ENCODE data around the gene ATP10A. TPM values are rescaled to one million over a fixed set of nuclear protein-coding genes. Genes with fewer than 3 reads are reported as not detected.

Gene ATP10A
- total and polyA plus RNA-seq, 8 donors: 1.5 to 15.2 (median 3.2) TPM

DNA sequence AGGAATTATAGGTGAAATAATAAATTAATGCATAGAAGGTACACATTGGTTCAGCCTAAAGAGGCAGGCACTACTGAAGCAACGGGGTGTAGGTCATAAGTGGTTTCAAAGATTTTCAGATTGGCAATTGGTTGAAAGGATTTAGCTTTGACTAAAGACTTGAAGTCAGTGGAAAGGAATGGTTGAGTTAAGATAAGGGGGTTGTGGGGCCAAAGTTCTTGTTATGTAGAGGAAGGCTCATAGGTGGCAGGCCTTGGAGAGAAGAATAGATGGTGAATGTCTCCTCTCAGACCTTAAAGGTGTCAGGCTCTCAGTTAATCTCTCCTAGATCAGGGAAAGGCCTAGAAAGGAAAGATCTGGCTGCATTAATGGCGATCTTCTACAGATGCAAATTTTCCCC, 209.8 kb downstream of the ATP10A start:
- no peak overlapping the region for H3K27ac ChIP-seq
- H3K27me3 ChIP-seq: no peaks in the 10 kb centered on the region
- WGBS, 5 donors: 54 to 78% (median 62%) methylated on average over 2 of the region's 2 CpGs
- H3K4me3 ChIP-seq: no peak overlapping the region
- no peak for DNase-seq
- peaks cover 0 to 10% (median 4%) of the 10 kb centered on the region in 4 donors for H3K9me3 ChIP-seq
- no peaks in the 10 kb centered on the region for H3K36me3 ChIP-seq
- no peaks in the 10 kb centered on the region for H3K4me1 ChIP-seq
- intact Hi-C loops (cut with DNase I; ENCODE audit: low total_unique reads): no loop called here
- TF ChIP-seq POLR2A (IDR thresholded peaks at IDR 0.05) (no peak), POLR2AphosphoS5 (IDR thresholded peaks at IDR 0.05) (no peak), EP300 (IDR thresholded peaks at IDR 0.05) (no peak)
- TF ChIP-seq, protein P1, sequence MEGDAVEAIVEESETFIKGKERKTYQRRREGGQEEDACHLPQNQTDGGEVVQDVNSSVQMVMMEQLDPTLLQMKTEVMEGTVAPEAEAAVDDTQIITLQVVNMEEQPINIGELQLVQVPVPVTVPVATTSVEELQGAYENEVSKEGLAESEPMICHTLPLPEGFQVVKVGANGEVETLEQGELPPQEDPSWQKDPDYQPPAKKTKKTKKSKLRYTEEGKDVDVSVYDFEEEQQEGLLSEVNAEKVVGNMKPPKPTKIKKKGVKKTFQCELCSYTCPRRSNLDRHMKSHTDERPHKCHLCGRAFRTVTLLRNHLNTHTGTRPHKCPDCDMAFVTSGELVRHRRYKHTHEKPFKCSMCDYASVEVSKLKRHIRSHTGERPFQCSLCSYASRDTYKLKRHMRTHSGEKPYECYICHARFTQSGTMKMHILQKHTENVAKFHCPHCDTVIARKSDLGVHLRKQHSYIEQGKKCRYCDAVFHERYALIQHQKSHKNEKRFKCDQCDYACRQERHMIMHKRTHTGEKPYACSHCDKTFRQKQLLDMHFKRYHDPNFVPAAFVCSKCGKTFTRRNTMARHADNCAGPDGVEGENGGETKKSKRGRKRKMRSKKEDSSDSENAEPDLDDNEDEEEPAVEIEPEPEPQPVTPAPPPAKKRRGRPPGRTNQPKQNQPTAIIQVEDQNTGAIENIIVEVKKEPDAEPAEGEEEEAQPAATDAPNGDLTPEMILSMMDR (IDR thresholded peaks at IDR 0.05): no peak

DNA sequence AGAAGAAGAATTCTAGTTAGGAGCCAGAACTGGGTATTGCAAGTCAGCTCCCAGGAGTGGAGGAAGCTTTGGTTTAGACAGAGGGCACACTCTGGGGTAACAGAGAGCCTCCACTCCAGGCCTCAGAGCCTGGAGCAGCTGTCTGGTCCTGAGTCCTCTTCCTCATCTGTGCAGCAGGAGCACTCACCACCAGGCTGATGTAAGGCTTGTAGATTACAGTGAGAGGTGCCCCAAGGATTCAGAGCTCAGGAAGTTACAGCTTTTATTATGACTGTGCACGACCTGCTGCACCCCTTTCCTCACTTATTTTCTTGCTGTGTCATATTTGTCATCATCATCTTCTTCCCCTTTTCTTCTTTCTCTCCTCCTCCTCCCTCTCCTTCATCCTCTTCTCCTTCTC, 210.4 kb downstream of the ATP10A start:
- no peak overlapping the region for H3K27ac ChIP-seq
- H3K36me3 ChIP-seq: no peaks in the 10 kb centered on the region
- DNase-seq: no peak
- no peak for TF ChIP-seq POLR2AphosphoS5 (IDR thresholded peaks at IDR 0.05)
- TF ChIP-seq EP300 (IDR thresholded peaks at IDR 0.05): no peak
- TF ChIP-seq, protein P1 (IDR thresholded peaks at IDR 0.05): no peak
- TF ChIP-seq POLR2A (IDR thresholded peaks at IDR 0.05): no peak
- peaks cover 0 to 7% (median 3%) of the 10 kb centered on the region in 4 donors for H3K9me3 ChIP-seq
- H3K4me1 ChIP-seq: no peaks in the 10 kb centered on the region
- peaks cover 0 to 2% (median 0%) of the 10 kb centered on the region in 3 donors for H3K27me3 ChIP-seq
- 29 to 47% (median 42%) methylated on average over 1 of the region's 1 CpG for WGBS, 5 donors
- intact Hi-C loops (cut with DNase I; ENCODE audit: low total_unique reads): no loop called here
- no peak overlapping the region for H3K4me3 ChIP-seq

DNA sequence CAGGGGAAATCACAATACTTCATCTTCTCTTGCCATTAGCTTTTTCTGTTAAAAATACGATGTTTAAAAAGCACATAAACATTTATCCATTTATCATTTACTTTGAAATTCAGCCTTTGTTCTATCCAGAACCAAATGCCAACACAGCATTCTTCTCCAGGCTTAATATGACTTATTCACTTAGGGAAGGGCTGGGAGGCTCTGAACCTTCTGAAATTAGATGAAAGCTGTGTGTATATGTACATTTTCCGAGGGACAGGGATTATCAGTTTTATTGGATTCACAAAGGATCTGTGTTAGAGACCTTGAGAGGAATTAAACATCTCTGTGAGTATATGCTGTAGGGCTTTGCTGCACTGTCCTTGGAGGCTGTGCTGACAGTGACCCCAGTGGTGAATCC, 213.7 kb downstream of the ATP10A start:
- Histone ChIP-seq H3K27ac (no peak overlapping the region), H3K4me1 (no peaks in the 10 kb centered on the region), H3K4me3 (no peak overlapping the region), H3K36me3 (no peaks in the 10 kb centered on the region), H3K9me3 (no peaks in the 10 kb centered on the region), H3K27me3 (peaks cover 0 to 9% (median 0%) of the 10 kb centered on the region in 3 donors)
- no peak for TF ChIP-seq POLR2AphosphoS5 (IDR thresholded peaks at IDR 0.05)
- TF ChIP-seq, protein P1 (IDR thresholded peaks at IDR 0.05): no peak
- TF ChIP-seq POLR2A (IDR thresholded peaks at IDR 0.05): no peak
- TF ChIP-seq EP300 (IDR thresholded peaks at IDR 0.05): no peak
- 44 to 72% (median 53%) methylated on average over 2 of the region's 2 CpGs for WGBS, 5 donors
- intact Hi-C loops (cut with DNase I; ENCODE audit: low total_unique reads): no loop called here
- DNase-seq: no peak

DNA sequence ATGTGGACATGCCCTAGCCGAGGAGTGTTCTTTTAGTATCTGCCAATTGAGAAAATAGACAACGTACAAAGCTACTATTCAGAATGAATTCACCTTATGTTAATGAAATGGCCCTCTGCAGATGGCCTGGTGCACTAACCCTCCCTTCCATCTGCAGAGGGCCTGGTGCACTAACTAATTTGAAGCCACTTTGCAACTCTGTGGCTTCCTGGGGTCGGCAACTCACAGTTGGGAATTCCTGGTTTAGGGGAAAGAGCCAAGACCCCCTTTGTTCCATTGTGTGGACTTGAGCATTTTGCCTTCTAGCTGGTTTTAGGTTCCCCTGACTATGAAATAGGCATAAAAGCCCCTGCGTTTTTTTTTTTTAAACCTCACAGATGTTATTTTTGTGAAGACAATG, 220.0 kb downstream of the ATP10A start:
- Histone ChIP-seq H3K36me3 (no peaks in the 10 kb centered on the region), H3K27ac (no peak overlapping the region), H3K4me3 (no peak overlapping the region), H3K27me3 (peaks cover 0 to 9% (median 0%) of the 10 kb centered on the region in 3 donors), H3K4me1 (peaks cover 0 to 12% (median 0%) of the 10 kb centered on the region in 4 donors), H3K9me3 (no peaks in the 10 kb centered on the region)
- intact Hi-C loops (cut with DNase I; ENCODE audit: low total_unique reads): no loop called here
- no peak for DNase-seq
- WGBS, 5 donors: 55 to 67% (median 63%) methylated on average over 4 of the region's 4 CpGs
- TF ChIP-seq POLR2AphosphoS5 (IDR thresholded peaks at IDR 0.05) (no peak), POLR2A (IDR thresholded peaks at IDR 0.05) (no peak), EP300 (IDR thresholded peaks at IDR 0.05) (no peak)
- TF ChIP-seq, protein P1 (IDR thresholded peaks at IDR 0.05): no peak

All from stomach (tissue), 9 donors.